Measurements from ENCODE around the gene STPG2. TPM values are rescaled to one million over a fixed set of nuclear protein-coding genes. Genes with fewer than 3 reads are reported as not detected.

Gene STPG2
- total RNA-seq, 1 donor from 2014 or later, result not detected

DNA sequence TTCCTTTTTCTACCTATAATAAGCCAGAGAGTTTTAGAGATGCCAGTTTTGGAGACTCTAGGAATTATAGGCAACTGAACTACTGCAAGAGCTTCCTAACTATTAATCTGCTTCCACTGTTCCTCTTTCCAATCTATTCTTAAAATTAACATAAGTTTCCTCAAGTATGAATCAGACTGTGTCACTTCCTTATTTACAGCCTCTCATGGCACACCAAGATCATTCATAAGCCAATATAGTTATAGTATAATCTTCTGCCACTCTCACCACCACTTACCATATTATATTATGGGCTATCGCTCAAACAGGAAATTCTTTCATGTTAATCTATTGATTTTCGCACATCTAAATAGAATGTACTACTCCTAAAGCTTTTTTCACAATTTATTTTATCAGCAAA lies 383.5 kb downstream of the STPG2 start:
- H3K4me1 ChIP-seq, result no peaks in the 10 kb centered on the region
- H3K9me3 ChIP-seq (replicated peaks), result no peaks in the 10 kb centered on the region
- H3K4me3 ChIP-seq, result no peak overlapping the region
- H3K36me3 ChIP-seq, result no peaks in the 10 kb centered on the region
- TF ChIP-seq, protein P1, sequence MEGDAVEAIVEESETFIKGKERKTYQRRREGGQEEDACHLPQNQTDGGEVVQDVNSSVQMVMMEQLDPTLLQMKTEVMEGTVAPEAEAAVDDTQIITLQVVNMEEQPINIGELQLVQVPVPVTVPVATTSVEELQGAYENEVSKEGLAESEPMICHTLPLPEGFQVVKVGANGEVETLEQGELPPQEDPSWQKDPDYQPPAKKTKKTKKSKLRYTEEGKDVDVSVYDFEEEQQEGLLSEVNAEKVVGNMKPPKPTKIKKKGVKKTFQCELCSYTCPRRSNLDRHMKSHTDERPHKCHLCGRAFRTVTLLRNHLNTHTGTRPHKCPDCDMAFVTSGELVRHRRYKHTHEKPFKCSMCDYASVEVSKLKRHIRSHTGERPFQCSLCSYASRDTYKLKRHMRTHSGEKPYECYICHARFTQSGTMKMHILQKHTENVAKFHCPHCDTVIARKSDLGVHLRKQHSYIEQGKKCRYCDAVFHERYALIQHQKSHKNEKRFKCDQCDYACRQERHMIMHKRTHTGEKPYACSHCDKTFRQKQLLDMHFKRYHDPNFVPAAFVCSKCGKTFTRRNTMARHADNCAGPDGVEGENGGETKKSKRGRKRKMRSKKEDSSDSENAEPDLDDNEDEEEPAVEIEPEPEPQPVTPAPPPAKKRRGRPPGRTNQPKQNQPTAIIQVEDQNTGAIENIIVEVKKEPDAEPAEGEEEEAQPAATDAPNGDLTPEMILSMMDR (IDR thresholded peaks at IDR 0.05; ENCODE audit: borderline replicate concordance), result no peak
- H3K27me3 ChIP-seq (ENCODE audit: low read depth), result no peaks in the 10 kb centered on the region
- H3K27ac ChIP-seq (replicated peaks), result no peak overlapping the region
- intact Hi-C loops (cut with micrococcal nuclease), result no loop called here
- no peak for DNase-seq

DNA sequence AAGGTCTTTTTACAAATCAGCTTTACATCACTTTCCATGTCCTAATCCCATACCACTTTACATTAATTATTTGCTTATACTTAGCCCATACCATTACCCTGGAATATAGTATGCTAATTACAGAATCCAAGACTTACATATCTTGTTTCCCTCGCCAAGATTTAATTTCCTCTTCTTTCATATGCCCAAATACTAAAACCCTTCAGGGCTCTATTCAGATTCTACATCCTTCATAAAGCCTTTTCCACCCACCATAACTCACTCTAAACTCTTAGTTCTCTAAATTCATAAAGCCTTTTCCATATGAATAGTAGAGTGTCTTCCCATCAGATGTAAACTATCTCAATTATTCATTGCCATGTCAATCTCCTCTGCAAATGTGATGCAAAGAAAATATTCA lies 390.7 kb downstream of the STPG2 start:
- no peaks in the 10 kb centered on the region for H3K36me3 ChIP-seq
- TF ChIP-seq, protein P1 (IDR thresholded peaks at IDR 0.05; ENCODE audit: borderline replicate concordance), result no peak
- H3K9me3 ChIP-seq (replicated peaks), result no peaks in the 10 kb centered on the region
- H3K27me3 ChIP-seq (ENCODE audit: low read depth), result no peaks in the 10 kb centered on the region
- no peak overlapping the region for H3K4me3 ChIP-seq
- intact Hi-C loops (cut with micrococcal nuclease), result no loop called here
- no peaks in the 10 kb centered on the region for H3K4me1 ChIP-seq
- DNase-seq, result no peak
- H3K27ac ChIP-seq (replicated peaks), result no peak overlapping the region

DNA sequence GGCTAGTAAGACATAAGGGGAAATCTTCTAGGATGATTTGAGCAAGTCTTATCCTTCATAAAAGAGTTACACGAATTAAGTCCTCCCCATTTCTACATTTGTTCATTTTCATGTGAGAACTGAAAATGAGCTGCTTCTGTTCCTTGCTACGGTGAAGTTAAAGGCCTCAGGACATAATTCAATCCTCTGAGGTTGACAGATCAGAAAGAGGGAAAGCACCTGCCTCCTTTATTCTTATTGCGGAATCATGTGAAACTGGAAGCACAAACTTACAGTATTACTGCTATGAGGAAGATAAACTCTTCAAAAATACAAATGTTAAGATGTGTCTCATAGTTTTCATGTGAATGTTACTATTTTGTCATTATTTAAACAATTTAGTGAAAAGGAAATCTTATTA lies 395.3 kb downstream of the STPG2 start:
- no peaks in the 10 kb centered on the region for H3K36me3 ChIP-seq
- H3K4me3 ChIP-seq, result no peak overlapping the region
- H3K4me1 ChIP-seq, result no peaks in the 10 kb centered on the region
- intact Hi-C loops (cut with micrococcal nuclease), result no loop called here
- TF ChIP-seq, protein P1 (IDR thresholded peaks at IDR 0.05; ENCODE audit: borderline replicate concordance), result no peak
- no peaks in the 10 kb centered on the region for H3K27me3 ChIP-seq (ENCODE audit: low read depth)
- no peak for DNase-seq
- no peak overlapping the region for H3K27ac ChIP-seq (replicated peaks)
- H3K9me3 ChIP-seq (replicated peaks), result no peaks in the 10 kb centered on the region

DNA sequence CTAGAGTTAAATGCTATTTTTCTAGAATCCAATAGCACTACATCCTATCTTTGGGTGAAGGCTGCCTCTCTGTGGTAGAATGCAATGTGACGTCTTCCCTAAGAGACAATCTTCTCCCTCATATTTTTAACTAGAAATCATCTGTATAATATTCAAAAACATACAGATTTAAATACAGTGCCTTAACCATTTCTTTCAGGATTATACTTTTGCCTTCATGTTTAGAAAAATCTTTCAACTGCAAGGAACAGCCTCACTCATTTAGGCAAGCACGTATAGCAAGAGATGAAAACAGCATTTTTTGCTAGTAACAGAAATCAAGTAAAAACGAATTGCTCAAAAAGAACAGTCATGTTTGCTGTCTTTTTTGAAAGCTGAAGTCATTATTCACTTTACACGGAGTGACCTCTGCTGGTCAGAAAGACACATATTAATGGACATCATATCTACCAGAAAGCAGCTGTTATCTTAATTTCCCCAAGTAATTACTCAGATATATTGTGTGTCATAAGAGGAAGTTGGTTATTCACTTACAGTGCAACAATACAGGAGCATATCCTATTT lies 422.3 kb downstream of the STPG2 start:
- Histone ChIP-seq H3K4me3 (no peak overlapping the region), H3K36me3 (no peaks in the 10 kb centered on the region), H3K4me1 (no peaks in the 10 kb centered on the region), H3K27ac (replicated peaks) (no peak overlapping the region), H3K9me3 (replicated peaks) (no peaks in the 10 kb centered on the region), H3K27me3 (ENCODE audit: low read depth) (no peaks in the 10 kb centered on the region)
- TF ChIP-seq, protein P1 (IDR thresholded peaks at IDR 0.05; ENCODE audit: borderline replicate concordance), result peak; percentile 52
- DNase-seq, result no peak
- intact Hi-C loops (cut with micrococcal nuclease), result no loop called here

DNA sequence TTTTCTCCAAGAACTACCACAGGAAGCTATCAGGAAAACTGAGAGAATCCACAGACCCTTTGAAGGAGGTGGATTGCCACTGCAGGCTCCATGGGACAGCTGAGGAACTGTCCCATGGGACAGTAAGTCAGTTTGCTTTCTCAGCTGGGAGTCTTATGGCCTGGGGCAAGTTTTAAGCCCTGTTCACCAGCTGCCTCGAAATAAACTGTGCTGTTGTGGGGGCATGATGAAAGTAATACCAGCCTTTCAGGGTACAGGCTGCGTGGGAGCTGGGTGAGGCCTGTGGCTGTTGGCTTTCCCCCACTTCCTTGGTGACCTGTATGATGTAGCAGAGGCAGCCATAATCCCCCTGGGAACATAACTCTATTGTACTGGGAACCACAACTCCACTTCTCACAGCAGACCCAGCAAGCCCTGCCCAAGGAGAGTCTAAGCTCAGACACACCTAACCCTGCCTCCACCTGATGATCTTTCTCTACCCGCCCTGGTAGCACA lies 452.1 kb downstream of the STPG2 start:
- intact Hi-C loops (cut with micrococcal nuclease), result no loop called here
- TF ChIP-seq, protein P1 (IDR thresholded peaks at IDR 0.05; ENCODE audit: borderline replicate concordance), result no peak
- DNase-seq, result no peak
- H3K9me3 ChIP-seq (replicated peaks), result peaks cover 50% of the 10 kb centered on the region
- no peak overlapping the region for H3K27ac ChIP-seq (replicated peaks)
- H3K4me1 ChIP-seq, result no peaks in the 10 kb centered on the region
- H3K36me3 ChIP-seq, result no peaks in the 10 kb centered on the region
- no peak overlapping the region for H3K4me3 ChIP-seq
- H3K27me3 ChIP-seq (ENCODE audit: low read depth), result no peaks in the 10 kb centered on the region
